CD14-positive monocyte (primary cell): Measurements from ENCODE around the gene SMG7. TPM values are rescaled to one million over a fixed set of nuclear protein-coding genes. Genes with fewer than 3 reads are reported as not detected.
A peak's percentile ranks its signal among the peaks of the same experiment; 100 is the strongest.

Source experiments
- DNase-seq, 3 donors: peaks; one replicate each; pipeline ENCODE4 v3.0.0-alpha.2; 2011 to 2022
- H2AFZ ChIP-seq: 2 replicates; pipeline ENCODE4 v1.6.0; 2012; ENCODE audit warnings: mild to moderate bottlenecking, low read depth, low read length, inconsistent platforms; ENCODE audit not compliant: insufficient read depth, poor library complexity, severe bottlenecking
- H3K27ac ChIP-seq, 2 donors: 1 replicate in 1 of 2; 2 replicates in 1 of 2; pipeline ENCODE4 v1.5.1; 2012 to 2013; ENCODE audit warnings: low read length in 2 of 2, control low read depth in 1 of 2, inconsistent platforms in 1 of 2, low read depth in 1 of 2, mild to moderate bottlenecking in 1 of 2
- H3K27me3 ChIP-seq, 2 donors: one replicate each; pipeline versions ENCODE4 v1.6.0 to v1.6.1; 2011 to 2013; ENCODE audit warnings: low read length in 2 of 2; ENCODE audit not compliant: control insufficient read depth in 2 of 2, insufficient read depth in 2 of 2
- H3K36me3 ChIP-seq, 2 donors: replicated peaks in 1 of 2; 1 replicate in 1 of 2; 2 replicates in 1 of 2; pipeline versions ENCODE4 v1.5.1 to v1.6.1; 2012 to 2013; ENCODE audit warnings: low read length in 2 of 2, control low read depth in 1 of 2, inconsistent platforms in 1 of 2, mild to moderate bottlenecking in 1 of 2; ENCODE audit not compliant: insufficient read depth in 2 of 2, control insufficient read depth in 1 of 2
- H3K4me1 ChIP-seq, 2 donors: 1 replicate in 1 of 2; 2 replicates in 1 of 2; pipeline versions ENCODE4 v1.5.1 to v1.6.1; 2012 to 2013; ENCODE audit warnings: low read length in 2 of 2, control low read depth in 1 of 2, inconsistent platforms in 1 of 2, mild to moderate bottlenecking in 1 of 2, moderate library complexity in 1 of 2; ENCODE audit not compliant: insufficient read depth in 2 of 2, control insufficient read depth in 1 of 2
- H3K4me2 ChIP-seq: replicated peaks from 2 replicates; pipeline ENCODE3; 2012; ENCODE audit warnings: low read length, moderate library complexity, mild to moderate bottlenecking; ENCODE audit not compliant: poor library complexity, severe bottlenecking; ENCODE audit errors: extremely low read depth
- H3K4me3 ChIP-seq, 3 experiments: fragments of 200-600 bp in 1 of 3; sonication (generic) in 1 of 3; replicated peaks in 1 of 3; 1 replicate in 2 of 3; 2 replicates in 1 of 3; pipeline ENCODE4 v1.5.1; 2011 to 2013; ENCODE audit warnings: low read length in 3 of 3, mild to moderate bottlenecking in 3 of 3, control low read depth in 2 of 3, low read depth in 2 of 3, inconsistent platforms in 1 of 3, moderate library complexity in 1 of 3
- H3K79me2 ChIP-seq: 2 replicates; pipeline ENCODE4 v1.6.0; 2012; ENCODE audit warnings: mild to moderate bottlenecking, control low read depth, inconsistent platforms, low read length, moderate library complexity; ENCODE audit not compliant: insufficient read depth
- H3K9ac ChIP-seq: 2 replicates; pipeline ENCODE4 v1.6.0; 2017; ENCODE audit warnings: low read length, mild to moderate bottlenecking; ENCODE audit not compliant: insufficient read depth, poor library complexity, severe bottlenecking
- H3K9me3 ChIP-seq, 2 donors: replicated peaks in 1 of 2; 1 replicate in 1 of 2; 2 replicates in 1 of 2; pipeline versions ENCODE4 v1.5.1 to v1.6.1; 2012 to 2013; ENCODE audit warnings: low read length in 2 of 2, control low read depth in 1 of 2; ENCODE audit not compliant: control insufficient read depth in 1 of 2, insufficient read depth in 1 of 2
- H4K20me1 ChIP-seq: 2 replicates; pipeline ENCODE4 v1.6.0; 2012; ENCODE audit warnings: mild to moderate bottlenecking, low read length, control low read depth, moderate library complexity; ENCODE audit not compliant: insufficient read depth
- H3K27ac Mint-ChIP-seq, 7 donors: one replicate each; pipeline ENCODE4 v1.8.0; 2020; ENCODE audit warnings: mild to moderate bottlenecking in 7 of 7, mixed read lengths in 7 of 7, moderate library complexity in 6 of 7, inconsistent platforms in 2 of 7
- H3K27me3 Mint-ChIP-seq, 3 donors: one replicate each; pipeline ENCODE4 v1.8.0; 2021 to 2022; ENCODE audit warnings: low read depth in 3 of 3, mild to moderate bottlenecking in 3 of 3, mixed read lengths in 3 of 3, moderate library complexity in 3 of 3, inconsistent platforms in 1 of 3
- H3K36me3 Mint-ChIP-seq, 2 donors: one replicate each; pipeline ENCODE4 v1.8.0; 2020; ENCODE audit warnings: mixed read lengths in 2 of 2, inconsistent platforms in 1 of 2, mild to moderate bottlenecking in 1 of 2
- H3K4me1 Mint-ChIP-seq: one replicate; pipeline ENCODE4 v1.8.0; 2020; ENCODE audit warnings: mild to moderate bottlenecking, mixed read lengths
- H3K4me3 Mint-ChIP-seq, 2 donors: one replicate each; pipeline ENCODE4 v1.8.0; 2020; ENCODE audit warnings: mild to moderate bottlenecking in 2 of 2, mixed read lengths in 2 of 2, moderate library complexity in 1 of 2
- H3K9me3 Mint-ChIP-seq, 7 donors: one replicate each; pipeline ENCODE4 v1.8.0; 2020 to 2022; ENCODE audit warnings: mixed read lengths in 7 of 7, mild to moderate bottlenecking in 6 of 7, moderate library complexity in 6 of 7, inconsistent platforms in 2 of 7
- WGBS: methylation state at CpG from one replicate; pipeline ENCODE4 v1.1.5; 2013; ENCODE audit warnings: missing lambda C conversion rate; ENCODE audit not compliant: insufficient coverage; 5-methylcytosine and 5-hydroxymethylcytosine counted together
- intact Hi-C, 2 donors: fragments of 100-400 bp; cut with micrococcal nuclease; formaldehyde crosslinking; loops; one replicate each; pipeline versions ENCODE4 v1.15.0 to v1.15.1; 2023
- polyA plus RNA-seq, 3 donors: library from polyadenylated mRNA; depleted of rRNA in 1 of 3; unstranded in 2 of 3; stranded (reverse) in 1 of 3; fragments of 300-500 nt in 2 of 3; fragments of >200 nt in 1 of 3; fragmentation: Illumina TruSeq in 2 of 3; gene quantifications; 1 replicate in 2 of 3; 2 replicates in 1 of 3; pipeline ENCODE4 v1.2.3, GENCODE V29; 2012 to 2021
- TF ChIP-seq, protein P1 (sequence below): fragments of 200-600 bp; IDR thresholded peaks from one replicate; pipeline ENCODE4 v1.8.0; 2022; ENCODE audit warnings: antibody characterized with exemption, mild to moderate bottlenecking

SMG7 gene
- polyA plus RNA-seq, 3 donors = 11.5 to 31.3 (median 19.4) TPM

DNA sequence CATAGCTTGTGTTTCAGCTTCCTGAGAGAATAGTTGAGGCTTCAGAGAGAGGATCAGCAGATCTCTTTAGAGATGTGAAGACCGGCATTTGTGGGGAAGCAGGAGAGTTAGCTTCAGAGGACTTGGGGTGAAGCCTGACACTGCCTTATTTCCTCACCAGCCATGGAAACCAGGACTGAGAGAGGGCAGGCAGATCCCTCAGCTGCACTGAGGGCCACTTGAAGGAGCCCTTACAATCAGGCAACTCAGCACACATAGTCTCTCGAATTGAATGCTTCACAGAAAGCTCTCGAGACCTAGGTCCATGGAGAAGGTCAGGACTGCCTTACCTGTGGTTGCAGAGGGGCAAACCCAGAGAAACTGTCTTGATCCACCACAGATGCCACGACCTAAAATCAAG, 98.2 kb downstream of the SMG7 start:
- 97% methylated on average over 3 of the region's 4 CpGs for WGBS
- no peak for DNase-seq
- peaks cover 48% of the 10 kb centered on the region for H3K4me1 Mint-ChIP-seq
- Histone ChIP-seq H3K4me3 (no peak overlapping the region), H3K9me3 (no peaks in the 10 kb centered on the region), H3K9ac (no peak overlapping the region), H3K27me3 (no peaks in the 10 kb centered on the region), H4K20me1 (peaks cover 100% of the 10 kb centered on the region), H3K27ac (peak overlapping the region; percentile 76 to 80), H2AFZ (no peak overlapping the region), H3K36me3 (peaks cover 93 to 97% of the 10 kb centered on the region in 2 donors), H3K79me2 (peaks cover 77% of the 10 kb centered on the region), H3K4me1 (peaks cover 44 to 48% of the 10 kb centered on the region in 2 donors), H3K4me2 (no peak overlapping the region)
- peaks cover 91 to 98% of the 10 kb centered on the region in 2 donors for H3K36me3 Mint-ChIP-seq
- intact Hi-C loops = no loop called here
- H3K27ac Mint-ChIP-seq = peak overlapping the region; percentile 72 to 94 (median 90)
- H3K9me3 Mint-ChIP-seq = no peaks in the 10 kb centered on the region
- H3K27me3 Mint-ChIP-seq = no peaks in the 10 kb centered on the region
- TF ChIP-seq, protein P1, sequence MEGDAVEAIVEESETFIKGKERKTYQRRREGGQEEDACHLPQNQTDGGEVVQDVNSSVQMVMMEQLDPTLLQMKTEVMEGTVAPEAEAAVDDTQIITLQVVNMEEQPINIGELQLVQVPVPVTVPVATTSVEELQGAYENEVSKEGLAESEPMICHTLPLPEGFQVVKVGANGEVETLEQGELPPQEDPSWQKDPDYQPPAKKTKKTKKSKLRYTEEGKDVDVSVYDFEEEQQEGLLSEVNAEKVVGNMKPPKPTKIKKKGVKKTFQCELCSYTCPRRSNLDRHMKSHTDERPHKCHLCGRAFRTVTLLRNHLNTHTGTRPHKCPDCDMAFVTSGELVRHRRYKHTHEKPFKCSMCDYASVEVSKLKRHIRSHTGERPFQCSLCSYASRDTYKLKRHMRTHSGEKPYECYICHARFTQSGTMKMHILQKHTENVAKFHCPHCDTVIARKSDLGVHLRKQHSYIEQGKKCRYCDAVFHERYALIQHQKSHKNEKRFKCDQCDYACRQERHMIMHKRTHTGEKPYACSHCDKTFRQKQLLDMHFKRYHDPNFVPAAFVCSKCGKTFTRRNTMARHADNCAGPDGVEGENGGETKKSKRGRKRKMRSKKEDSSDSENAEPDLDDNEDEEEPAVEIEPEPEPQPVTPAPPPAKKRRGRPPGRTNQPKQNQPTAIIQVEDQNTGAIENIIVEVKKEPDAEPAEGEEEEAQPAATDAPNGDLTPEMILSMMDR = no peak
- no peak overlapping the region for H3K4me3 Mint-ChIP-seq

DNA sequence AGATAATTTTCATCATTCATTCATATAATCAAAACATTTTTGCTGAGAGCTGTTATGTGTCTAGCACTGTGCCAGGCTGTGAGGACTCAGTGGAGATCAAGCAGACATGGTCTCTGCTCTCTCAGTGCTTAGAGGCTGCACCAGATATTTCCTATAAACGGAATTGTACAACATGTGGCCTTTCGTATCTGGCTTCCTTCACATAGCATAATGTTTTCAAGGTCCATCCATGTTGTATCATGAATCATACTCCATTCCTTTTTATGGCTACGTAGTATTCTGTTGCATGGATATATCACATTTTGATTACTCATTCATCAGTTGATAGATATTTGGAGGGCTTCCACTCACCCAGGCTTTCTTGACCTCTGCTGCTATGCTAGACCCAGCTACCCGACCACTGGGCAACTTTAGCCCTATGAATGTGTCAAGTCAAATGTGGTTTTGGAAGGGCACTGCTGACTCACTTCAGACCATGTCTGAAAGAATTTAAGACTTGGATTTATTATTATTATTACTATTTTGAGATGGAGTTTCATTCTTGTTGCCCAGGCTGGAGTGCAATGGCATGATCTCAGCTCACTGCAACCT, 99.5 kb downstream of the SMG7 start:
- H3K79me2 ChIP-seq = peaks cover 77% of the 10 kb centered on the region
- Mint-ChIP-seq H3K36me3 (peaks cover 91 to 98% of the 10 kb centered on the region in 2 donors), H3K4me3 (no peak overlapping the region), H3K4me1 (peaks cover 47% of the 10 kb centered on the region), H3K9me3 (no peaks in the 10 kb centered on the region), H3K27ac (peak overlapping the region; percentile 26 to 90 (median 73)), H3K27me3 (no peaks in the 10 kb centered on the region)
- peaks cover 93 to 97% of the 10 kb centered on the region in 2 donors for H3K36me3 ChIP-seq
- H4K20me1 ChIP-seq = peaks cover 100% of the 10 kb centered on the region
- H3K4me2 ChIP-seq = no peak overlapping the region
- no CpG with 5 or more reads among the region's 4 CpGs for WGBS
- peak overlapping the region; percentile 0 to 80 for H3K27ac ChIP-seq
- intact Hi-C loops = no loop called here
- no peak overlapping the region for H2AFZ ChIP-seq
- TF ChIP-seq, protein P1 = no peak
- no peak for DNase-seq
- no peaks in the 10 kb centered on the region for H3K9me3 ChIP-seq
- H3K27me3 ChIP-seq = no peaks in the 10 kb centered on the region
- peaks cover 41 to 45% of the 10 kb centered on the region in 2 donors for H3K4me1 ChIP-seq
- no peak overlapping the region for H3K9ac ChIP-seq
- no peak overlapping the region for H3K4me3 ChIP-seq
